SU-DHL-6 (cell line): ENCODE measurements around the gene C4BPB.

Experiments
- H2AFZ ChIP-seq: fragments of 200-600 bp; sonication (generic); 2 replicates; pipeline ENCODE4 v1.6.1; 2014; ENCODE audit warnings: low read depth, mild to moderate bottlenecking, moderate library complexity, mixed read lengths, antibody characterized with exemption, low read length; ENCODE audit not compliant: severe bottlenecking
- H3F3A ChIP-seq: fragments of 200-600 bp; shearing (Covaris generic); 2 replicates; pipeline ENCODE4 v1.6.0; 2016; ENCODE audit warnings: antibody characterized with exemption, mild to moderate bottlenecking; ENCODE audit not compliant: insufficient read depth
- H3K27ac ChIP-seq: fragments of 200-600 bp; sonication (generic); 2 replicates; pipeline ENCODE4 v1.5.1; 2016; ENCODE audit warnings: low read depth, mild to moderate bottlenecking, low read length, moderate library complexity, mixed read lengths
- H3K27me3 ChIP-seq: fragments of 200-600 bp; sonication (generic), shearing (Covaris generic); 2 replicates; pipeline ENCODE4 v1.6.0; 2014; ENCODE audit warnings: mild to moderate bottlenecking, low read length
- H3K36me3 ChIP-seq: fragments of 200-600 bp; sonication (generic); 2 replicates; pipeline ENCODE4 v1.6.1; 2014; ENCODE audit warnings: mild to moderate bottlenecking, low read length, mixed read lengths
- H3K4me2 ChIP-seq: fragments of 300-600, 200-600 bp; shearing (Covaris generic), sonication (generic); 2 replicates; pipeline ENCODE4 v1.6.0; 2014; ENCODE audit warnings: low read length, low read depth, mild to moderate bottlenecking; ENCODE audit not compliant: poor library complexity, severe bottlenecking
- H3K4me3 ChIP-seq: fragments of 200-600 bp; sonication (generic); 2 replicates; pipeline ENCODE4 v1.5.1; 2014; ENCODE audit warnings: antibody characterized with exemption, low read length, mild to moderate bottlenecking, mixed read lengths; ENCODE audit not compliant: insufficient read depth, poor library complexity, severe bottlenecking
- H3K79me2 ChIP-seq: fragments of 200-600 bp; sonication (generic); 2 replicates; pipeline ENCODE4 v1.6.1; 2014; ENCODE audit warnings: mild to moderate bottlenecking, low read length, moderate library complexity; ENCODE audit not compliant: insufficient read depth
- H3K9ac ChIP-seq: fragments of 200-600 bp; sonication (generic); 2 replicates; pipeline ENCODE4 v1.7.0; 2014; ENCODE audit warnings: mild to moderate bottlenecking, low read length
- H3K9me2 ChIP-seq: fragments of 200-600 bp; sonication (generic); replicated peaks from 2 replicates; pipeline ENCODE4 v1.6.1; 2014; ENCODE audit warnings: low read length; ENCODE audit not compliant: insufficient read depth
- H3K9me3 ChIP-seq: fragments of 200-600 bp; sonication (generic); 2 replicates; pipeline ENCODE4 v1.6.1; 2014; ENCODE audit warnings: low read length, mixed read lengths; ENCODE audit not compliant: insufficient read depth
- H4K20me1 ChIP-seq: fragments of 200-600 bp; sonication (generic); 2 replicates; pipeline ENCODE4 v1.6.1; 2014; ENCODE audit warnings: low read depth, mild to moderate bottlenecking, antibody characterized with exemption, low read length, moderate library complexity, mixed read lengths
- CTCF ChIP-seq: fragments of 200-600 bp; sonication (generic); IDR thresholded peaks from one replicate; pipeline ENCODE4 v1.5.1; 2017; ENCODE audit warnings: antibody characterized with exemption, mild to moderate bottlenecking, low read length, moderate library complexity; ENCODE audit not compliant: insufficient read depth, poor library complexity, severe bottlenecking
- EZH2phosphoT487 ChIP-seq: fragments of 200-600 bp; sonication (generic), shearing (Covaris generic); conservative IDR thresholded peaks from 2 replicates; pipeline ENCODE4 v1.6.1; 2018; ENCODE audit warnings: mild to moderate bottlenecking, antibody characterized with exemption, low read length, moderate library complexity, mixed read lengths

C4BPB gene

GRCh38 chr1:207102146-207102545 is 13.5 kb downstream of the C4BPB start:
- H3K79me2 ChIP-seq: no peaks in the 10 kb centered on the region
- TF ChIP-seq CTCF (no peak), EZH2phosphoT487 (no peak)
- H3K9me3 ChIP-seq: no peaks in the 10 kb centered on the region
- H3K4me2 ChIP-seq: no peak overlapping the region
- H3K27me3 ChIP-seq: 0 out of 2 replicates have a peak, but pooled peaks cover 2% of the 10 kb centered on the region
- no peaks in the 10 kb centered on the region for H3F3A ChIP-seq
- no peak overlapping the region for H3K9ac ChIP-seq
- no peak overlapping the region for H3K4me3 ChIP-seq
- no peak overlapping the region for H2AFZ ChIP-seq
- H4K20me1 ChIP-seq: no peaks in the 10 kb centered on the region
- H3K27ac ChIP-seq: no peak overlapping the region
- H3K9me2 ChIP-seq: no peaks in the 10 kb centered on the region
- H3K36me3 ChIP-seq: no peaks in the 10 kb centered on the region

- Histone ChIP-seq H3K9me2 (no peaks in the 10 kb centered on the region), H3K36me3 (no peaks in the 10 kb centered on the region), H3K4me2 (no peak overlapping the region), H4K20me1 (no peaks in the 10 kb centered on the region), H3F3A (no peaks in the 10 kb centered on the region), H2AFZ (no peak overlapping the region), H3K27ac (no peak overlapping the region), H3K4me3 (no peak overlapping the region), H3K9ac (no peak overlapping the region), H3K9me3 (no peaks in the 10 kb centered on the region), H3K79me2 (no peaks in the 10 kb centered on the region), H3K27me3 (0 out of 2 replicates have a peak, but pooled peaks cover 2% of the 10 kb centered on the region)
- TF ChIP-seq EZH2phosphoT487: no peak
- TF ChIP-seq CTCF: no peak
Observed at GRCh38 chr1:207102659-207103058, 14.0 kb downstream of the C4BPB start.

- 0 out of 2 replicates have a peak, but pooled peaks cover 2% of the 10 kb centered on the region for H3K27me3 ChIP-seq
- H3K36me3 ChIP-seq: no peaks in the 10 kb centered on the region
- no peaks in the 10 kb centered on the region for H3F3A ChIP-seq
- no peak within 1 kb of the TSS for H2AFZ ChIP-seq
- no peaks in the 10 kb centered on the region for H3K9me3 ChIP-seq
- H3K79me2 ChIP-seq: no peaks in the 10 kb centered on the region
- no peak within 1 kb of the TSS for H3K9ac ChIP-seq
- no peak within 1 kb of the TSS for H3K4me3 ChIP-seq
- H4K20me1 ChIP-seq: no peaks in the 10 kb centered on the region
- H3K9me2 ChIP-seq: no peaks in the 10 kb centered on the region
- TF ChIP-seq EZH2phosphoT487: no peak
- no peak for TF ChIP-seq CTCF
- H3K4me2 ChIP-seq: no peak within 1 kb of the TSS
- no peak within 1 kb of the TSS for H3K27ac ChIP-seq
Observed at GRCh38 chr1:207103892-207104373, 15.3 kb downstream of the C4BPB start, which contains the start of gene C4BPA. Gene C4BPA, plus strand, starts transcription at chr1:207104233. Its CDS starts 8,793 bp downstream, at chr1:207113026.
